Choroid plexus epithelial cell (primary cell): ENCODE data around the gene NOS2.

Source experiments
- DNase-seq: peaks from one replicate; pipeline ENCODE4 v3.0.0-alpha.2; 2010; ENCODE audit warnings: low read depth
- H3K4me3 ChIP-seq: 2 replicates; pipeline ENCODE4 v1.5.1; 2011; ENCODE audit warnings: low read depth, mild to moderate bottlenecking, control low read depth, low read length, moderate library complexity
- TF ChIP-seq, protein P1 (sequence below): conservative IDR thresholded peaks from 2 replicates; pipeline ENCODE4 v1.5.1; 2011; ENCODE audit warnings: low read depth, mild to moderate bottlenecking, control low read depth, inconsistent platforms, low read length, moderate library complexity

The NOS2 gene

DNA sequence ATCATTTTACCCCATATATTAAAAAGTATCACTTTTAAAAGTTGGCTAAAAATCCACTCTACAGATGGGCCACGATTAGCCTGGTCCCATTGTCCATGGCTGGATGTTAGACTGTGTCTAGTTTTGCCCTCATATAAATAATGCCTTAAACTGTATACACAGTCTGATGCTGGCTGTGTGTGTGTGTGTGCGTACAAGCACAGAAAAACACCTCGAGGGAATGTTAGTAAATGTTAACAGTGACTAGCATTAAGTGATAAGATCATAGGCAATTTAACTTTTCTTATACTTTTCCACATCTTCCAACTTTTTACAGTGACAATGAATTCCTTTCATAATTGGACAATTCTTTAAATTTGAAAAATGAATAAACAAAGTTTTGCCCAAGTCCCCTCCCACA, 8.2 kb downstream of the NOS2 start:
- TF ChIP-seq, protein P1, sequence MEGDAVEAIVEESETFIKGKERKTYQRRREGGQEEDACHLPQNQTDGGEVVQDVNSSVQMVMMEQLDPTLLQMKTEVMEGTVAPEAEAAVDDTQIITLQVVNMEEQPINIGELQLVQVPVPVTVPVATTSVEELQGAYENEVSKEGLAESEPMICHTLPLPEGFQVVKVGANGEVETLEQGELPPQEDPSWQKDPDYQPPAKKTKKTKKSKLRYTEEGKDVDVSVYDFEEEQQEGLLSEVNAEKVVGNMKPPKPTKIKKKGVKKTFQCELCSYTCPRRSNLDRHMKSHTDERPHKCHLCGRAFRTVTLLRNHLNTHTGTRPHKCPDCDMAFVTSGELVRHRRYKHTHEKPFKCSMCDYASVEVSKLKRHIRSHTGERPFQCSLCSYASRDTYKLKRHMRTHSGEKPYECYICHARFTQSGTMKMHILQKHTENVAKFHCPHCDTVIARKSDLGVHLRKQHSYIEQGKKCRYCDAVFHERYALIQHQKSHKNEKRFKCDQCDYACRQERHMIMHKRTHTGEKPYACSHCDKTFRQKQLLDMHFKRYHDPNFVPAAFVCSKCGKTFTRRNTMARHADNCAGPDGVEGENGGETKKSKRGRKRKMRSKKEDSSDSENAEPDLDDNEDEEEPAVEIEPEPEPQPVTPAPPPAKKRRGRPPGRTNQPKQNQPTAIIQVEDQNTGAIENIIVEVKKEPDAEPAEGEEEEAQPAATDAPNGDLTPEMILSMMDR, result no peak
- no peak for DNase-seq
- no peak overlapping the region for H3K4me3 ChIP-seq

DNA sequence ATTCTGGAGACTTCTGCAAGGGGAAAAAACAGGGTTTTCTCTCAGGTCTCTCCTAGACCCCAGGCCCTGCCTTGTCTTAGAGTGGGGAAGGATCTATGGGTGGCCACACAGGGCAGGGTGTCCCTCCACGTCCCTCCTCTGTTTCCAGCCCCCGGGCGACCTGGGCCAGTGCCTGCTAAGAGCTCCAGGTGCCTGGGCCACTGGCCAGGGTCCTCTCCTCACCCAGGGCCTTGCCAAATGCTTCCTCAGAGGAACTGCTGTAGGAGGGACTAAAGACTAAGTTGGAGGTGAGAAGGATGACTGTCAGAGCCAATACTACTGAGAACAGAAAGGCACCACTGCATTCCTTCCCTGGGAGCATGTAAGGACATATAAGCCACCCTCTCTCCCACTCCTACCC, 11.4 kb downstream of the NOS2 start:
- TF ChIP-seq, protein P1, result no peak
- no peak for DNase-seq
- no peak overlapping the region for H3K4me3 ChIP-seq

DNA sequence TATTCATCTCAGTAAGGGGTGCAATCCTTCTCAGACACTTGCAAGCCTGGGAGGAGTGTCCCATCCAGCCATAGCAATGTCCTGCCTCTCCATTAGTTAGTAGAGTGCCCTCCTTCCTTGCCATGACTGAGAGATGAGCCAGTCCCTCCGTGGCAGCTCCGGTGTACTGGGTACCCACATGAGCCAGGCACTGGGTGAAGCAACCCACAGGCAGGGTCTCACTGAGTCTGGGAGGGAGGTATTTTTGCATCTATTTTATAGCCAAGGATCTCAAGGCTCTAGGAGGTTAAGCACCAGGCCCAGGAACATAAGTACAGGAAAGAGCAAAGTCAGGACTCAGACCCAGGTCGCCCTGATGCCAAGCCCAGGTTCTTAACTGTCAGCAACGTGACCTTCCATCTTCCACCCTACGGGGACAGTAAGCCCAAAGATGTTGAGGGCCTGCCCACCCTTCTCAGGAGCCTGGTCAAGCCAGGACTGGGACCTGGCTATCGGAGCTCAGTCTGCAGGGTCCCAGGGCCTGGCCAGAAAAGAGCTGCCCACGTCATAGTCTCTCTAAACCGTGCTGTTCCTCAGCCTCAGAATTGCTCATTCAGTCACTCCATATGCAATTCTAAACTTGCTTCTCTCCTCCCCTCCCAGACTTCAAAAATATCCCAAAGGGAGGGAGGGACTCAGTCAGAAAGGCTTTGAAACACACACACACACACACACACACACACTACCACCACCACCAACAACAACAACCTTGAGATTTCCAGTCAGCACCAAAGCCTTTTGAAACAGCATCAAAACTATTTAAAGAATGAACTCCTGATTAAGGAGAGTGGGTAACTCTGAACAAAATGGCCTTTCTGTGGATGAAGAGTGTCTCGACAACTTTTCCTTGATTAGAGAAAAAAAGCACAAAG, 16.6 kb downstream of the NOS2 start:
- TF ChIP-seq, protein P1, result no peak
- H3K4me3 ChIP-seq, result no peak overlapping the region
- DNase-seq, result peak; percentile 26

DNA sequence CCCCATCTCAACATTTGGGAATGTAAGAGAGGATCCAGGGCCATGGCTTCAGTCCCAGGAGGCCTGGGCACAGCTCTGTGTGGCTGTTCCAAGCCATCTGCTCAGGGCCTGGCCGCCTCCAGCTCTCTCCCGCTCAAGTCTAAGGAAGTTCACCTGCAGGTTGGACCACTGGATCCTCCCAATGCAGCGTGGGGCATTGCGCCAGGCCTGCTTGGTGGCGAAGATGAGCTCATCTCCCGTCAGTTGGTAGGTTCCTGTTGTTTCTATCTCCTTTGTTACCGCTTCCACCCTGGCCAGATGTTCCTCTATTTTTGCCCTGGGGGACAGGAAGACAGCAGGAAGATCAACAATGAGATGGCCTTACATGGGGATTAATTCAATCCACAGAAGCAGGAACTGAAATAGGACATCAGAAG, 17.5 kb downstream of the NOS2 start:
- no peak overlapping the region for H3K4me3 ChIP-seq
- TF ChIP-seq, protein P1, result no peak
- DNase-seq, result no peak

DNA sequence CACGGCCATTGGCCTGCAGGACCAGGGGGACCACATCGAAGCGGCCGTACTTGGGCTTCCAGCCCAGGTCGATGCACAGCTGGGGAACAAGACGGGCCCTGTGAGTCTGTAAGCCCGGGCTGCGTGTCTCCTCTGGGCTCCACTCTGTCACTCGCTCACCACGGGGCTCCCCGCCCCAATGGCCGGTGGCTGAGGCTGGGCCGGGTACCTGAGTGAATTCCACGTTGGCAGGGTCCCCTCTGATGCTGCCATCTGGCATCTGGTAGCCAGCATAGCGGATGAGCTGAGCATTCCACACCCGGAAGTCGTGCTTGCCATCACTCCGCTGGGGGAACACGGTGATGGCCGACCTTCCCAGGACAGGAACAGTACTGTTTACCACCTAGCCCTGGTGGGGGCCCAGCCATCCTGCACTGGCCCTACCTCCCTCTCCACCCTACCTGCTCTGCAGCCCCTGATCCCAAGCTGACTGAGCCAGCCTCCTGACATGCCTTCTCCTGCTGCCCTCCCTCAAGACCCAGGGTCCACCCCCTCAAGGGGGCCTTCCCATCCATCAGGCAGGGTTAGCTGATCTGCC, 19.4 kb downstream of the NOS2 start:
- DNase-seq, result no peak
- TF ChIP-seq, protein P1, result no peak
- no peak overlapping the region for H3K4me3 ChIP-seq

DNA sequence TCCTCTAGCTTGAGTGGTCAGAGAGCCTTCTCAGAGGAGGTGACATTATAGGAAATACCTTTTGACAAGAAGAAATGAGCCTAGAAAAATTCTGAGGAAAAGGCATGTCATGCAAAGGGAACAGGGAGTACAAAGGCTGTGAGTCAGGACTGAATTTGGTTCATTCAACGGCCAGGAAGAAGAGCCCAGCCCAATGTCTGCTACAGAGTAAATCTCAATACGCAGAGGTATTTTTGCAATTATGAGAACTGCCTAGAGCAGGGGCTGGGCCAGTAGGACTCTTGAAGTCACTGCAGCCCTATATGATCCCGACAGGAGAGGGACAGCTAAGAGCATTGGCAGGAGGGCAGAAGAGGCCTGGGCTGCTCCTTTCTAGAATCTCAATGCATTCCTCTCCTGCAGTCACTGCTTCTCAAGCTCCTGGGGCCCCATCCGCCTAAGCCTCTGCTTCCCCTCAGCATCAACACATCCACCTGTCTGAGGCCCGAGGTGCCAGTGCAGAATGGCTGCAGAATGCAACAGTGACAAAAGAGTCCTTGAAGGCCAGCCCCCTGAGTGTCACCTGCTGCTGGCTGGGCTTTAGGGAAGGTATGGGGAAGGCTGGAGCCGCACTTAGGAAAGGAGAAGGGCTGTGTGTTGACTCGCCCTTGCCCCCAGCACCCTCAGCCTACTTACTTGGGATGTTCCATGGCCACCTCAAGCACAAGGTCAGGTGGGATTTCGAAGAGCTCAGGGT, 20.1 kb downstream of the NOS2 start:
- no peak overlapping the region for H3K4me3 ChIP-seq
- TF ChIP-seq, protein P1, result no peak
- DNase-seq, result no peak
